ENCODE results near the gene PNMA8A. TPM values are rescaled to one million over a fixed set of nuclear protein-coding genes. Genes with fewer than 3 reads are reported as not detected.
A peak's percentile ranks its signal among the peaks of the same experiment; 100 is the strongest.

Gene PNMA8A
- total and polyA plus RNA-seq, 2 donors from 2014 or later: 12.5 to 16.2 TPM

DNA sequence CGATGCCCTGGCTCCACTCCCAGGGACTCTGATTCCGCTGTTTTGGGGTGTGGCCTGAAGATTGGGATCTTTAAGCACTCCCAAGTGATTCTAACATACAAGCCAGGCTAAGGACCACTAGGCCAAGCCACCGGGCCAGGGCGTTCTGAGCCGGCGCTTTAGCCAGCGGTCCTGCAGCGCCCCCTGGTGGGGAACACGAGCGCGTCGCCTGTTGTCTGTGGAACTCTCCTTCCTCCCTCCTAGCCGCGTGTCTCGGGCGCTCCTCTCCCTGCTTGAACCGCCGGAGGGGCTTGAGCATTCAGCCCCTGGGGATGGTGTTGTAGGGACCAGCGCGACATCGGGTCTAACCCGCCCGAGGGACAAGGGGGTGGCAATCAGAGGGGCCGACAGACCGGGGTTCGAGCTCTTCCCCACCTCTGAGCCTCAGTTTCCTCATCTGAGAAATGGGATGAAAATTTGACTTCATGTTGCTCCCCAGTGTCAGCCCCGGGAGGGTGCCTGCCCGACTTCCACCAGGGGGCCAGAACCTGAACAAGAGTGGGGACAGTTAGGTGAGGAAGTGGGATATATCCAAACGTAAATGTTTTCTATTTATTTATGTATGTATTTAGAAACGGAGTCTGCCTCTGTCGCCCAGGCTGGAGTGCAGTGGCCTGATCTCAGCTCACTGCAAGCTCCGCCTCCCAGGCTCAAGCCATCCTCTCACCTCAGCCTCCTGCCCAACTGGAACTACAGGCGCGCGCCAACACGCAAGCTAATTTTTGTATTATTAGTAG lies 42.3 kb upstream of the PNMA8A start:
- Histone ChIP-seq H3K36me3 (ENCODE audit: control insufficient read depth in 2 of 3, insufficient read depth in 3 of 3, low read length in 3 of 3) (no peaks in the 10 kb centered on the region), H3K4me3 (ENCODE audit: low read length in 3 of 3) (no peak overlapping the region), H3K9me3 (ENCODE audit: control insufficient read depth in 2 of 3, insufficient read depth in 1 of 3, low read length in 3 of 3) (peaks cover 0 to 8% (median 4%) of the 10 kb centered on the region in 3 donors), H3K27ac (ENCODE audit: low read depth in 2 of 2, low read length in 2 of 2) (no peak overlapping the region), H3K9ac (ENCODE audit: low read length in 3 of 3) (no peak overlapping the region), H3K27me3 (ENCODE audit: control insufficient read depth, insufficient read depth, low read length) (no peaks in the 10 kb centered on the region), H3K4me1 (ENCODE audit: control insufficient read depth in 2 of 3, insufficient read depth in 2 of 3, low read depth in 1 of 3, low read length in 3 of 3) (no peaks in the 10 kb centered on the region)
- DNase-seq (peak; percentile 72 to 93 (median 90)), FAIRE-seq (no peak)
- TF ChIP-seq, protein P1, sequence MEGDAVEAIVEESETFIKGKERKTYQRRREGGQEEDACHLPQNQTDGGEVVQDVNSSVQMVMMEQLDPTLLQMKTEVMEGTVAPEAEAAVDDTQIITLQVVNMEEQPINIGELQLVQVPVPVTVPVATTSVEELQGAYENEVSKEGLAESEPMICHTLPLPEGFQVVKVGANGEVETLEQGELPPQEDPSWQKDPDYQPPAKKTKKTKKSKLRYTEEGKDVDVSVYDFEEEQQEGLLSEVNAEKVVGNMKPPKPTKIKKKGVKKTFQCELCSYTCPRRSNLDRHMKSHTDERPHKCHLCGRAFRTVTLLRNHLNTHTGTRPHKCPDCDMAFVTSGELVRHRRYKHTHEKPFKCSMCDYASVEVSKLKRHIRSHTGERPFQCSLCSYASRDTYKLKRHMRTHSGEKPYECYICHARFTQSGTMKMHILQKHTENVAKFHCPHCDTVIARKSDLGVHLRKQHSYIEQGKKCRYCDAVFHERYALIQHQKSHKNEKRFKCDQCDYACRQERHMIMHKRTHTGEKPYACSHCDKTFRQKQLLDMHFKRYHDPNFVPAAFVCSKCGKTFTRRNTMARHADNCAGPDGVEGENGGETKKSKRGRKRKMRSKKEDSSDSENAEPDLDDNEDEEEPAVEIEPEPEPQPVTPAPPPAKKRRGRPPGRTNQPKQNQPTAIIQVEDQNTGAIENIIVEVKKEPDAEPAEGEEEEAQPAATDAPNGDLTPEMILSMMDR (IDR thresholded peaks at IDR 0.05; ENCODE audit: borderline replicate concordance, extremely low read depth, insufficient read depth): peak; percentile 97
- intact Hi-C loops (cut with DNase I): loop anchor here (10.0 kb wide), 1 partner anchor 229 kb away; no protein-coding TSS in a partner anchor

DNA sequence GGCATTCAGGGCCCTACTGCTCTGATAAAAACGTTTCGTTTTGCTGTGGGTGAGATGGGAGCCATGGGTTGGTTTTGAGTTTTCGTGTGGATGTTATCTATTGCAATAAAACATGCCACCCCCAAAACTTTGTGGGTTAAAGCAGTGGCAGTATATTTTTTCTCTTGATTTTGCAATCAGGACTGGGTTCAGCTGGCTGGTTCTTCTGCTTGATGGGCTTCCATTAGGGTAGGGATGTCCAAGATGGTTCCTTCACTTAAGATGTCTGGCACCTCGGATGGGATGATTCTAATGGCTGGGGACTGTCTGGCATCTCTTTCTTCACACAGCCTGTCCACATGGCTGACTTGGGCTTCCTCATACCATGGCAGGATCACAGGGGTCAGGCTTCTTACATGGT lies 39.9 kb upstream of the PNMA8A start:
- no peak overlapping the region for H3K9ac ChIP-seq (ENCODE audit: low read length in 3 of 3)
- no peaks in the 10 kb centered on the region for H3K4me1 ChIP-seq (ENCODE audit: control insufficient read depth in 2 of 3, insufficient read depth in 2 of 3, low read depth in 1 of 3, low read length in 3 of 3)
- FAIRE-seq: no peak
- H3K9me3 ChIP-seq (ENCODE audit: control insufficient read depth in 2 of 3, insufficient read depth in 1 of 3, low read length in 3 of 3): peaks cover 0 to 8% (median 4%) of the 10 kb centered on the region in 3 donors
- no peak for DNase-seq
- H3K36me3 ChIP-seq (ENCODE audit: control insufficient read depth in 2 of 3, insufficient read depth in 3 of 3, low read length in 3 of 3): no peaks in the 10 kb centered on the region
- intact Hi-C loops (cut with DNase I): loop anchor here (10.0 kb wide), 1 partner anchor 226 kb away; no protein-coding TSS in a partner anchor
- no peak overlapping the region for H3K27ac ChIP-seq (ENCODE audit: low read depth in 2 of 2, low read length in 2 of 2)
- no peaks in the 10 kb centered on the region for H3K27me3 ChIP-seq (ENCODE audit: control insufficient read depth, insufficient read depth, low read length)
- TF ChIP-seq, protein P1 (IDR thresholded peaks at IDR 0.05; ENCODE audit: borderline replicate concordance, extremely low read depth, insufficient read depth): no peak
- H3K4me3 ChIP-seq (ENCODE audit: low read length in 3 of 3): no peak overlapping the region

DNA sequence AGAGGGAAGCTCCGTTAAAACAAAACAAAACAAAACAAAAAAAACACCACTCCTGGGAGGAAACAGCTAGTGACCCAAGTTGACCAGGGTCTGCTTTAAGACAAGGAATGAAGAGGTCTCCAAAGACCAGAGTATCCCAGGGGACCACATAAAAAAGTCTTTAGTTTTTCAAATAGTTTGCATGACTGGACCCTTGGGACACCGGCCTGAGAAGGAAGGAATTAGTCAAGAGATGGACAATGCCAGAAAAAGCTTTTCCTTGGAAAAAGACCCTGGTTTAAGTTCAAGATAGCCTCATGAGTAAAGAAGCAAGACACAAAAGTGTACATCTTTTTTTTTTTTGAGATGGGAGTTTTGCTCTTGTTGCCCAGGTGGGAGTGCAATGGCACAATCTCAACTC lies 36.8 kb upstream of the PNMA8A start:
- Histone ChIP-seq H3K4me1 (ENCODE audit: control insufficient read depth in 2 of 3, insufficient read depth in 2 of 3, low read depth in 1 of 3, low read length in 3 of 3) (no peaks in the 10 kb centered on the region), H3K27ac (ENCODE audit: low read depth in 2 of 2, low read length in 2 of 2) (no peak overlapping the region), H3K4me3 (ENCODE audit: low read length in 3 of 3) (no peak overlapping the region), H3K27me3 (ENCODE audit: control insufficient read depth, insufficient read depth, low read length) (no peaks in the 10 kb centered on the region), H3K9ac (ENCODE audit: low read length in 3 of 3) (no peak overlapping the region), H3K36me3 (ENCODE audit: control insufficient read depth in 2 of 3, insufficient read depth in 3 of 3, low read length in 3 of 3) (no peaks in the 10 kb centered on the region), H3K9me3 (ENCODE audit: control insufficient read depth in 2 of 3, insufficient read depth in 1 of 3, low read length in 3 of 3) (peaks cover 0 to 13% (median 4%) of the 10 kb centered on the region in 3 donors)
- FAIRE-seq: no peak
- DNase-seq: no peak
- TF ChIP-seq, protein P1 (IDR thresholded peaks at IDR 0.05; ENCODE audit: borderline replicate concordance, extremely low read depth, insufficient read depth): no peak
- intact Hi-C loops (cut with DNase I): no loop called here
